PC-3 (cell line): ENCODE measurements around the gene MAP3K20.

Source experiments
- EZH2 ChIP-seq: fragments of 300-600 bp; sonication (generic); IDR thresholded peaks from one replicate; pipeline ENCODE4 v1.6.1; 2017; ENCODE audit warnings: antibody characterized with exemption, mild to moderate bottlenecking, low read length; ENCODE audit not compliant: unreplicated experiment
- EZH2phosphoT487 ChIP-seq: fragments of 300-600 bp; sonication (generic); IDR thresholded peaks from 2 replicates; pipeline ENCODE4 v1.6.1; 2018; ENCODE audit warnings: mild to moderate bottlenecking, antibody characterized with exemption, low read length, borderline replicate concordance
- TF ChIP-seq, protein P1 (sequence below): fragments of 300-600 bp; sonication (generic); conservative IDR thresholded peaks from 2 replicates; pipeline ENCODE4 v1.5.1; 2017; ENCODE audit warnings: antibody characterized with exemption, low read depth, mild to moderate bottlenecking, low read length

GRCh38 chr2:173099271-173099670 is 23.6 kb downstream of the MAP3K20 start:
- TF ChIP-seq EZH2, result no peak
- TF ChIP-seq, protein P1, sequence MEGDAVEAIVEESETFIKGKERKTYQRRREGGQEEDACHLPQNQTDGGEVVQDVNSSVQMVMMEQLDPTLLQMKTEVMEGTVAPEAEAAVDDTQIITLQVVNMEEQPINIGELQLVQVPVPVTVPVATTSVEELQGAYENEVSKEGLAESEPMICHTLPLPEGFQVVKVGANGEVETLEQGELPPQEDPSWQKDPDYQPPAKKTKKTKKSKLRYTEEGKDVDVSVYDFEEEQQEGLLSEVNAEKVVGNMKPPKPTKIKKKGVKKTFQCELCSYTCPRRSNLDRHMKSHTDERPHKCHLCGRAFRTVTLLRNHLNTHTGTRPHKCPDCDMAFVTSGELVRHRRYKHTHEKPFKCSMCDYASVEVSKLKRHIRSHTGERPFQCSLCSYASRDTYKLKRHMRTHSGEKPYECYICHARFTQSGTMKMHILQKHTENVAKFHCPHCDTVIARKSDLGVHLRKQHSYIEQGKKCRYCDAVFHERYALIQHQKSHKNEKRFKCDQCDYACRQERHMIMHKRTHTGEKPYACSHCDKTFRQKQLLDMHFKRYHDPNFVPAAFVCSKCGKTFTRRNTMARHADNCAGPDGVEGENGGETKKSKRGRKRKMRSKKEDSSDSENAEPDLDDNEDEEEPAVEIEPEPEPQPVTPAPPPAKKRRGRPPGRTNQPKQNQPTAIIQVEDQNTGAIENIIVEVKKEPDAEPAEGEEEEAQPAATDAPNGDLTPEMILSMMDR, result no peak
- no peak for TF ChIP-seq EZH2phosphoT487
